Sciatic nerve (tissue), 2 donors: ENCODE data around the gene SKAP1. TPM values are rescaled to one million over a fixed set of nuclear protein-coding genes. Genes with fewer than 3 reads are reported as not detected.
"Not testable (repeated sequence)": the region's sequence is repeated elsewhere in the genome, so short reads cannot be mapped to it uniquely, and the experiment has no call there.

Source experiments
- ATAC-seq: fragments of 200-7000 bp; cut with Tn5 transposase; one replicate; pipeline ENCODE4 v1.9.1; 2020; ENCODE audit warnings: mild to moderate bottlenecking, moderate library complexity
- DNase-seq: peaks from one replicate; pipeline ENCODE4 v3.0.0-alpha.2; 2020; ENCODE audit warnings: low spot score
- intact Hi-C: fragments of 100-400 bp; cut with DNase I; formaldehyde crosslinking; loops from one replicate; pipeline ENCODE4 v1.14.2; 2022
- total RNA-seq: library from RNA; stranded (reverse); fragmentation: NEBNext Ultra II Directional; extraction: Animal tissue kit (Norgen Biotek cat#: 25700); gene quantifications from one replicate; pipeline ENCODE4 v1.2.1, GENCODE V29; 2021
- donor health status: DM: no; HTN: no; CAD: no.
- donor health status: DM: no; HTN: no; CAD: no.

The SKAP1 gene
- total RNA-seq, 1 donor from 2014 or later: 7.4 TPM

GRCh38 chr17:48207776-48208544 is 222.1 kb downstream of the SKAP1 start:
- DNase-seq (no peak), ATAC-seq (no peak)
- intact Hi-C loops: no loop called here

- DNase-seq, ATAC-seq, intact Hi-C loops: not testable (repeated sequence)
Measured at GRCh38 chr17:48207036-48207435, 223.0 kb downstream of the SKAP1 start.

- DNase-seq (no peak), ATAC-seq (no peak)
- intact Hi-C loops: no loop called here
Measured at GRCh38 chr17:48202959-48203358, 227.1 kb downstream of the SKAP1 start.

GRCh38 chr17:48198950-48199541 is 231.0 kb downstream of the SKAP1 start:
- no peak for DNase-seq
- no peak for ATAC-seq
- intact Hi-C loops: no loop called here

- ATAC-seq (no peak), DNase-seq (no peak)
- intact Hi-C loops: no loop called here
Measured at GRCh38 chr17:48195910-48196309, 234.1 kb downstream of the SKAP1 start.

- DNase-seq (no peak), ATAC-seq (no peak)
- intact Hi-C loops: no loop called here
Measured at GRCh38 chr17:48194097-48194550, 235.9 kb downstream of the SKAP1 start.

GRCh38 chr17:48192321-48192731 is 237.7 kb downstream of the SKAP1 start:
- ATAC-seq: no peak
- DNase-seq: no peak
- intact Hi-C loops: no loop called here

- DNase-seq (no peak), ATAC-seq (no peak)
- intact Hi-C loops: no loop called here
Measured at GRCh38 chr17:48191362-48191761, 238.7 kb downstream of the SKAP1 start.

- DNase-seq (no peak), ATAC-seq (no peak)
- intact Hi-C loops: no loop called here
Measured at GRCh38 chr17:48190871-48191270, 239.1 kb downstream of the SKAP1 start.

- ATAC-seq: no peak
- no peak for DNase-seq
- intact Hi-C loops: no loop called here
Measured at GRCh38 chr17:48187872-48188608, 242.0 kb downstream of the SKAP1 start.

- ATAC-seq, DNase-seq, intact Hi-C loops: not testable (repeated sequence)
Measured at GRCh38 chr17:48186317-48186716, 243.7 kb downstream of the SKAP1 start.

GRCh38 chr17:48184721-48185120 is 245.3 kb downstream of the SKAP1 start:
- no peak for ATAC-seq
- intact Hi-C loops: no loop called here

GRCh38 chr17:48181653-48182052 is 248.4 kb downstream of the SKAP1 start:
- intact Hi-C loops: no loop called here
- ATAC-seq (no peak), DNase-seq (no peak)

More at GRCh38 chr17:48184721-48185120, 245.3 kb downstream of the SKAP1 start:
- no peak for DNase-seq

- intact Hi-C loops: no loop called here
- DNase-seq (no peak), ATAC-seq (no peak)
Measured at GRCh38 chr17:48180842-48181629, 249.0 kb downstream of the SKAP1 start.

GRCh38 chr17:48179071-48179945 is 250.7 kb downstream of the SKAP1 start:
- ATAC-seq: no peak
- intact Hi-C loops: no loop called here

GRCh38 chr17:48178317-48178716 is 251.7 kb downstream of the SKAP1 start:
- intact Hi-C loops: no loop called here
- ATAC-seq (no peak), DNase-seq (no peak)

More at GRCh38 chr17:48179071-48179945, 250.7 kb downstream of the SKAP1 start:
- DNase-seq: no peak

GRCh38 chr17:48177816-48178215 is 252.2 kb downstream of the SKAP1 start:
- no peak for ATAC-seq
- DNase-seq: no peak
- intact Hi-C loops: no loop called here

- intact Hi-C loops: no loop called here
- DNase-seq (no peak), ATAC-seq (no peak)
Measured at GRCh38 chr17:48176471-48176855, 253.6 kb downstream of the SKAP1 start.
